Bronchial epithelial cell (primary cell): ENCODE results near the gene SRBD1. TPM values are rescaled to one million over a fixed set of nuclear protein-coding genes. Genes with fewer than 3 reads are reported as not detected.

Source experiments
- DNase-seq: peaks from one replicate; pipeline ENCODE4 v3.0.0-alpha.2; 2010; ENCODE audit warnings: low read depth
- FAIRE-seq: peaks from 2 replicates; lab custom pipeline; 2011; peaks lifted over from hg19 to GRCh38; lab: Jason Lieb, UNC
- H3K27me3 ChIP-seq: 2 replicates; pipeline ENCODE4 v1.5.1; 2011; ENCODE audit warnings: low read length; ENCODE audit not compliant: control insufficient read depth, insufficient read depth
- H3K36me3 ChIP-seq: 2 replicates; pipeline ENCODE4 v1.5.1; 2011; ENCODE audit warnings: low read length; ENCODE audit not compliant: control insufficient read depth, insufficient read depth
- H3K4me3 ChIP-seq: 2 replicates; pipeline ENCODE4 v1.5.1; 2011; ENCODE audit warnings: mild to moderate bottlenecking, low read depth, low read length, control low read depth
- total RNA-seq: library from RNA; depleted of rRNA; stranded (reverse); fragments of >200 nt; gene quantifications from 2 replicates; pipeline ENCODE4 v1.2.1, GENCODE V29; 2014
- TF ChIP-seq, protein P1 (sequence below): IDR thresholded peaks from 2 replicates; pipeline ENCODE4 v1.5.1; 2011; ENCODE audit warnings: mild to moderate bottlenecking, moderate library complexity, low read length, control low read depth, inconsistent platforms; ENCODE audit not compliant: insufficient read depth, severe bottlenecking

SRBD1 gene
- total RNA-seq, 1 donor from 2014 or later: 12.9 TPM

DNA sequence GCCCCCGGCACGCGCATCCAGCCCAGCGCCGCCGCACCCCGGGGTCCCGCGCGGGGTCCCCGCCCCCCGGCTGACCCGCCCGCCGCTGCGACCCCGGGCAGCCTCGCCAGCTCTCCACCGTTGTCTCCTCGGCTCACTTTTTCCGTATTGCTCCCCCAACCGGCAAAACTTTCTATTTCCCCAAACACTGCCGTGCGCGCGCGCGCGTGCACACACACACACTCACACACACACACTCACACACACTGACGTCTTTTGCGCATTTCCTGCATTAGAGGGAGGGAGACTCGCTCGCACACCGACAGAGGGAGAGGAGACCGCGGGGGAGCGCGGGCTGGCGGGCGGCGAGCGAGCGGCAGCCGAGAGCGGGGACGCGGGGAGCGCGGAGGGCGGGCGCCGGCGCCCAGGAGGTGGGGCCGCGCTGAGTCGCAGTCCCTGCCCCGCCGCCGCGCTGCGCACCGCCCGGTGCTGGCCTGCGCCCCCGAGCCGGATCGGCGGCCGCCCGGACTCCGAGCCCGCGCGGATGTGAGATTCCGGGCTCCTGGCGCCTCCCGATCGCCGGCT, 39.9 kb upstream of the SRBD1 start:
- Histone ChIP-seq H3K36me3 (no peaks in the 10 kb centered on the region), H3K4me3 (peak overlapping the region; percentile 73), H3K27me3 (no peaks in the 10 kb centered on the region)
- DNase-seq: peak; percentile 86
- TF ChIP-seq, protein P1, sequence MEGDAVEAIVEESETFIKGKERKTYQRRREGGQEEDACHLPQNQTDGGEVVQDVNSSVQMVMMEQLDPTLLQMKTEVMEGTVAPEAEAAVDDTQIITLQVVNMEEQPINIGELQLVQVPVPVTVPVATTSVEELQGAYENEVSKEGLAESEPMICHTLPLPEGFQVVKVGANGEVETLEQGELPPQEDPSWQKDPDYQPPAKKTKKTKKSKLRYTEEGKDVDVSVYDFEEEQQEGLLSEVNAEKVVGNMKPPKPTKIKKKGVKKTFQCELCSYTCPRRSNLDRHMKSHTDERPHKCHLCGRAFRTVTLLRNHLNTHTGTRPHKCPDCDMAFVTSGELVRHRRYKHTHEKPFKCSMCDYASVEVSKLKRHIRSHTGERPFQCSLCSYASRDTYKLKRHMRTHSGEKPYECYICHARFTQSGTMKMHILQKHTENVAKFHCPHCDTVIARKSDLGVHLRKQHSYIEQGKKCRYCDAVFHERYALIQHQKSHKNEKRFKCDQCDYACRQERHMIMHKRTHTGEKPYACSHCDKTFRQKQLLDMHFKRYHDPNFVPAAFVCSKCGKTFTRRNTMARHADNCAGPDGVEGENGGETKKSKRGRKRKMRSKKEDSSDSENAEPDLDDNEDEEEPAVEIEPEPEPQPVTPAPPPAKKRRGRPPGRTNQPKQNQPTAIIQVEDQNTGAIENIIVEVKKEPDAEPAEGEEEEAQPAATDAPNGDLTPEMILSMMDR: peak; percentile 47
- FAIRE-seq: no peak

DNA sequence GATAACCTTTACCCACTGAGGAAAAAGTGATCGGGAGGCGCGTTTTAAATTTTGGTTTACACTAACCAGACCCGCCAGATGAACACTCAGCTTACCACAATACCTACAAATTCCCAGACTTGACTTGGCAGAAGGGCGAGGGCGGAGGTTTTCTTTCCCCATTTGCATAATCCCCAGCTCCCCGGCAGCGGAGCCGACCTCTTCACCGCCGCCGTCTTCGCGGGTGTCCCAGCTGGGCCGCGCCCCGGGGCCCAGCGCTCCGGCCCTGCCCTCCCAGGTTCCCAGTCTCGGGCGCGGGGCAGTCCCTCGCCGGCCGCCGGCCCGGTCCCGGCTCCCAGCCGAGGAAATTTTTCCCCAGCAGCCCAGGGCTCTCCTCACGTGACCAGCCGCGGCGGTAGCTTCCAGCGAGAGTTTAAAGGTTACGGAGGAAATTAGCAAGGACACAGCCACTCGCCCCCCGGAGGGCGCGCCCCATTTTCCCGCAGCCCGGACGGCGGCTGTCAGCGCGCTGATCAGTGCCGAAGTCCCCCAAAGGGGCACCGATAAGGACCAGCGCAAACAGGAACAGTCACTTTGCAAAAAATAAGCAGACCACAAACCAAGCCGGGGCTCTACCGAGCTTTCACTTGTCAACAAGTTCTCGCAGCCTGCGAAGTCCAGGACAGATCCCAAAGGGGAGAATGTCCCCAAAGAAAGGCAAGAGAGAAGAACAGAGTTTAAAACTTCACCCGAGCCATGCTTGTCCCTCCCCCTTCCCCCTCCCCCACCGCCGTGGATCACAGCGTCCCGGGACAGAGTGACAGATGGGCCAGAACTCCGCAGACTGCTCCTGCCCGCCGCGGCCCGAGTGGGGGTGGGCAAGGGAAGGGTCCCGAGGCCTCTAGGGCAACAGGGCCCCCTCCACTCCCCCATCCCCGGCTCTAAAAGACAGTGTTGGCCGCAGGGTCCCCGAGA, 39.1 kb upstream of the SRBD1 start:
- no peaks in the 10 kb centered on the region for H3K36me3 ChIP-seq

DNA sequence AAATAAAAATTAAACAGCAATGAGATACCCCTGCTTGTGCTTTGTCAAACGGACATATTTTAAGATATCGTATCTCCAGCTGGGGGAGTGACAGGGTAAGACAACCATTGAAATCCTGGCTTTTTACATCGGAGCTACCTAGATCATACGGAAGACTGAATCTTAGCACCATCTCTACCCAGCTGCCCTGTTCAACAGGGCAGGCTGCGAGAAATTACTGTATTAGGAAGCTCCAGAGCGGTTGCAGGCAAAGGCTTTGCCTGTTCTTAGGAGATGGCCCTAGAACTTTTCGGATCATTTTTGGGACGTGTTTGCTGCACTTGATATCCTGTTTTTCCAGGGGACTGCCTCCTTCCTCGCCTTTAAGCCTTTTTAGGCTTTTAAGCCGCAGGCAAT, 38.4 kb upstream of the SRBD1 start:
- Histone ChIP-seq H3K36me3 (no peaks in the 10 kb centered on the region), H3K4me3 (peak overlapping the region; percentile 73), H3K27me3 (no peaks in the 10 kb centered on the region)
- TF ChIP-seq, protein P1: no peak
- FAIRE-seq: no peak
- peak; percentile 33 for DNase-seq

More for the DNA sequence above, 39.1 kb upstream of the SRBD1 start:
- Histone ChIP-seq H3K27me3 (no peaks in the 10 kb centered on the region), H3K4me3 (peak overlapping the region; percentile 73)
- peak; percentile 55 for DNase-seq
- TF ChIP-seq, protein P1: no peak
- no peak for FAIRE-seq

DNA sequence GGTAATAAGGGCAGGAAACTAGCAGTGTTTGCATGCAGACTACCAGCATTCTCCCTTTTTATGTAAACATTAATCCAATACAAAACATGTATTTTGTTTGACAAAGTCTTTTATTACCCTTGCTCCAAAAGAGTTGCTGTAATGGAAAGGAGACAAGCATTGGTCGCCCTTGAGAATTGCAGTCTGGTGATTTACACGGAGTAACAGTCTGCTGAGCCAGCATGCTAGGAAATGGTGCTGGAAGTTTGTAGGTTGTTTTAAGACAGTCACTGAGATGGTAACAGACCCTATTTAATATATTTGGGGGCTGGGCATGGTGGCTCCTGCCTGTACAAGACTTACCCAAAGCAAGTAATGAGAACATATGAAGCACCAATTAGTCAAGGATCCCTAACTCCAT, 37.6 kb upstream of the SRBD1 start:
- TF ChIP-seq, protein P1: no peak
- FAIRE-seq (no peak), DNase-seq (no peak)

DNA sequence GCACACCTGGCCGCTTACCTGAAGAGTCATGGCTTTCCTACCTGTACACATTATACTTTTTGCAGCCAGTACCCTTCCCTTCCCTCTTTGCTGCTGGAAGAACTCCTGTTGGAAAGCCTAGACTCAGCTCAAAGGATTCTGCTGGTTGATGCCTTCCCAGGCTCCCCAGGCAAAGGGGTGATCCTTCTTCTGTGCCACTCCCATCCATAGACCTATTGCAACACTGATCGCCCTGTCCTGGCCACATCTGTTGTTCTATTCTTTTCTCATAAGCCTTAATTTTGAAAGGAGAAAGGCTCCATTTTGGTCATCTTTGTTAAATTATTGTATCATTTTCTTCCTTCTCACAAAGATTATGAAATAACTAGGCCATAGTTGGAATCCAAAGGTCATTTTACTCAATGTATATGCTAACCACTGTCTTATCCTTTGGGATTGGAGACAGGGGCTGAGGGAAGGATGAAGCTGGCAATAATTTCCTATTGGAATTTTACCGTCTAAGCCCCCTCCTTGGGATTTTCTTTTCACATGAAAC, 37.0 kb upstream of the SRBD1 start:
- H3K36me3 ChIP-seq: no peaks in the 10 kb centered on the region
- FAIRE-seq: no peak

More for the DNA sequence above, 37.6 kb upstream of the SRBD1 start:
- Histone ChIP-seq H3K27me3 (no peaks in the 10 kb centered on the region), H3K36me3 (no peaks in the 10 kb centered on the region), H3K4me3 (no peak overlapping the region)

More for the DNA sequence above, 37.0 kb upstream of the SRBD1 start:
- TF ChIP-seq, protein P1: no peak
- Histone ChIP-seq H3K4me3 (no peak overlapping the region), H3K27me3 (no peaks in the 10 kb centered on the region)
- DNase-seq: no peak
